GM18858 (cell line): ENCODE data around the gene PIK3R5.
"Not testable (repeated sequence)": the region's sequence is repeated elsewhere in the genome, so short reads cannot be mapped to it uniquely, and the experiment has no call there.

Experiments used
- ATAC-seq: cut with Tn5 transposase; IDR thresholded peaks from one replicate; pipeline ENCODE4 v1.9.1; 2021; ENCODE audit not compliant: unreplicated experiment

PIK3R5 gene

DNA sequence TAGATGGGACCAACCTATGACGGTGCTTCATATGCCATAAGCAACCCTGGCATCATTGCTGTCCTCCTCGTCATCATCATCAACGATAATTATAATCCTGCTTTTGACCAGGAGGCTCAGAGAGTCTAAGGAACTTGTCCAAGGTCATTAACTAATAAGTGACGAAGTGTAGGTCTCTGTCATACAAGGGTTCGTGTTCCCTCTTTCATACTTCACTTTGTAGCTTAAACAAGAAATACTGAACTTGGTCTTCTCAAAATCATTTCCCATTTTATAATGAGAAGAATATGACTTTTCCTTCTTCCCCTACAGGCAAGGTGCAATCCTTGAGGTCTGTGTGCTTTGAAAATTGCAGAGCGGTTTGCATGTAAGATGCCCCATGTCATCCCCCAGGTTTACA lies 66.9 kb downstream of the PIK3R5 start:
- no peak for ATAC-seq

DNA sequence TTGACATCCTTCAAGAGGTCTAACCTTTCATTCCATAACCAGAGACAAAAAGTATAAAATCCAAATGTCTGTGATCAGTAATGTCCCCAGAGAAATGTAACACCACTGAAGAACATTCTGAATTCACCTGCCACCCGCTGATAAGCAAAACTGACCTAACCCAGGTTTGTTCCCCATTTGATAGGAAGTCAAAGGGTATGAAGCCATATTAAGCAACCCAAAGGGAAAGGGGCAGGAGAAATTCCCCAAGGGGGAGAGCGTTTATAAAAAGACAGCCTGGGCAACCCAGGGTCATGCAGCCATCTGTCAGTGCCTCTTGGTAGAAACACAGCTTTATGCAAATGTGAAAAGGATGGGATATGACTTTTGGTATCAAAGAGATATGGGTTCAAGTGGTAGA lies 67.4 kb downstream of the PIK3R5 start:
- ATAC-seq = no peak

DNA sequence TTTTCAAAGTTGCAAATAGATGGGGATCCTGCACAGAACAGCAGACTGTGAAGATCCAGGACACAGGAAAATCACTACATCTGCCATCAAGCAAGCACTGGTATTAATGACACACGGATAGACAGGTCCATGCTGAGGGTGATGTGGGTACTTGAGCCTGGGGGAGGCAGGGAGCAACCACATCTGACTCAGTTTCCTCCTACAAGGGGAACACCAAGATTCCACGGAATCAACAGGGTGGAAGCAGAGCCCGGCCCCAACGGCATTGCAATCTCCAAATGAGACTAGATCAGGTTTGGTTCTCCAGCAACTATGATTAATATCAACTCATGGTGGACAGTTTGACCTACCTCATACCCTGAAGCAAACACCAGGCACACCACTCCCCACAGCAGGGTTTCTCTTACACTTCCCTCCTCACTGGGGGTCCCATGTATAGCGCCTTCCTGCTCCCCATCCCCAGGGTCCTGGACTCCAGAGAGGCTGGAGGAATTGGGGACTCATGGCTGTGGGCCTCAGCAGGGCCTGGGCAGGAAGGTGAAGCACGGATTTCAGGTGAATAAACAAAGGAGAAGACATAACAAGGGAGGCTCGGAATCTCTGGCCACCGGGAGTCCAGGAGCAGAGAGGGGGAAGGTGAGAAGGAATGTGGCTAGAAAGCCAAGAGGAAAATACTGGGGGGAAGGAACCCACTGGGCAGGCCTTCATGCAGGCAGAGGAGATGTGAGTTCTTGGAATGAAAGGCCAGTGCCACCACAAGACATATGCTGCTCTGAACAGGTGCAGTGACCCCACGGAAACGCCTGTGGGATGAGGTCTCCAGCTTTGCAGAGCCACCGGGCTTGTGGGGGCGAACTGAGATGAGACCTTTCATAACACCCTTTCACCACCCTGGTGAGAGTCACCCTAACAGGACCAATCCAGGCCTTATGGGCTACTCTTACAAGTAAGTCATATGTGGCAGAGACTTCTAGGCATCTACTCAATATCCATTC lies 68.6 kb downstream of the PIK3R5 start:
- ATAC-seq = no peak

DNA sequence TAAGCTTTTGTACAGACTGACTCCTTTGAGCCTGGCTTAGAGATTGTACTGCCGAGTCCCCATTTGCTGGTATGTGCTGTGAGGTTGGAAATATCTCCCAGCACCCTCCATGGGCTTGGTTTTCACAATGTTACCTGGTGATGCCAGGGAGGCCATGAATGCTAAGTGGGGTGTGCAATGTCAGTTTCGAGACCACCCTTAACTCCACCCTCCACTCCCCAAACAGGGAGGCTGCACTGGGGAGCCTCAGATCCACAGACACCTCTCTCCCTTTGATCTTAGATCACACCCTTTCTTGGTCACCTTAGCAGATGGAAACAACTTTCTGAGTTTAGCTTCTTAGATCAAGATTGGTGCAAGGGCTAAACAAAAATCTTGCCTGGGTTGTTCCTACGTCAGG lies 69.4 kb downstream of the PIK3R5 start:
- ATAC-seq = no peak

DNA sequence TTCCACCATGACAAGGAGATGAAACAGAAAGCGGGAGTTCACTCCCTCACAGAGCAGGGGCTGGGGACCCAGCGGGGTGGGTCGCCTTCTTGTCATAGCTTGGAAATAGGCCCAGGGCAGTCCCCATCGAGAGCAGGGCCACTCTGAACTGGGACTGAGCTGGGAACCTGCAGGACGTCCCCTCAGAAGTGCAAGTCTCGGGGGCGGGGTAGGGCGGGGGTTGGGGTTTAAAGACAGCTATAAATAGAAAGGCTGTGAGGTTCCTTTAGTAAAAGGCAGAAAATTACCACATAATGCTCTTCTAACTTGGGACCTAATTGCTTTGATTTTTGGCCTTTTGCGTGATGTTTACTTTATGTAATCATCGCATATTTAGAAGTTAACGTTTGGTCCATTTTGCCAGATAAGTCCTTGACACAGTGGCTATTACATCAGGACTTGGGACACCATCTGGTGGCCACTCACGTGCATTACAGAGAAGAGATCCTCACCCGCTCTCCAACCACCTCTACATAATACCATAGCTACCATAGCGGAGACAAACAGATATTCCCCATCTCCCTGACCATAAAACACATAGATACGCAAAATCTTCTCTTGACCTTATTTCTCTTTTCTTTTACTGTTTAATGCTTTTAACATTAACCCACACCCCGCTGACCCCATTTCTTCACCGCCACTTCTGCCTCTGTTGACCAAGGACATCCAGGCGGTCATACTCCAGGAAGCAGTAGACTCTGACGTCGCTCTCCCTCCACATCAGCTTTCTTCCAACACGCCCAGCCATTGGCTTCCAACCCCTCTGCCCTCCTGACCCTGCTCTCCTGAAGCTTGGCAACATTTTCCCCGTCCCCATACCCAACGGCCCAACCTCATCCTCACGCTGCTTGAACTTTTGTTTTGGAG lies 70.6 kb downstream of the PIK3R5 start:
- no peak for ATAC-seq

DNA sequence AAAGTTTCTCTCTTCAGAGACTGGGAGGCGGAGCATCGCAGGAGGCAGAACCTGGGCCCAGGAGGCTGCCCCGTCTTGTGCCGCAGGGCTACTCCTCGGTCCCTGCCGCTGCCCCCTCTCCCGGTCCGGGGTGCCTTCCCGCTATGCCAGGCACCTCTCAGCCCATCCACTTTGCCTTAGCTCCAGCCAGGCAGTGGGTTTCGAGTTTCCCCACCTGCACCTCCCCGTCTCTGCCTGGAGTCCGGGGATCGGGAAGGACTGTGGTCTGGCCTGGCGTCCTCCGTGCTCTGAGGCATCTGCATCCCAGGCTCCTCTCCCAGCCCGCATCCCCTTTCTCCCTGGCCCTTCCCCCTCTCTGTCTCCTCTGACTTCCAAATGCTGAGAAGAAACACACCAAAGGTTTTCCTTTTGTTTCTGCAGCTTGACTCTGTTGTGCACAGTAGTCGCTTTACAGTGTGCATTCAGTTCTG lies 71.3 kb downstream of the PIK3R5 start:
- ATAC-seq = no peak

DNA sequence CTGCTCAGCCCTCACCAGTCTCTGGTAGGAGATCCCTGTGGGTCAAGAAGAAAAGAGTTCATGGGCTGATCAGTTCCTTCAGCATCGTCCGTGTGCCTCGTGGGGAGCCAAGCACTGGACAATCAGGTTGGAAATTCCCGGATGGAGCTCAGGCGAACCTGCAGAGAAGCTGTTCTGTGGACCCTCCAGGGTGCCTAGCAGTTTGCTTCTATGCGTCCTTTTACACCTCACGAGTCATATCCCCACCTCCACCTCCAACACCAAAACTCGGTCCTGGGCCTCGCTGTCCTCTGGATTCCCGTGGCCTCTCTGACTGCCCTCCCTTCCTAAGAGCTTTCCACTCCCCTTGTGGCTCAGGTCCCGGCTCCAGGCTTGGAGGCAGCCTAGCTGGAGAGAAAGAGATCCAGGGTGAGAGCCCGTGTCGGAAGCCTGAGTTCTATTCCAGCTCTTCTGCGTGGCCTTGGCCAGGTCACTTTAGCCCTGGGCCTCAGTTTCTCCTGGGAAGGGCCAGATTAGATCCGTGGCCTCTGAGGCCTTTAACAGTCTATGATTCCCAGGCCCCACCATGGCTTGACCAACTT lies 71.8 kb downstream of the PIK3R5 start:
- no peak for ATAC-seq

DNA sequence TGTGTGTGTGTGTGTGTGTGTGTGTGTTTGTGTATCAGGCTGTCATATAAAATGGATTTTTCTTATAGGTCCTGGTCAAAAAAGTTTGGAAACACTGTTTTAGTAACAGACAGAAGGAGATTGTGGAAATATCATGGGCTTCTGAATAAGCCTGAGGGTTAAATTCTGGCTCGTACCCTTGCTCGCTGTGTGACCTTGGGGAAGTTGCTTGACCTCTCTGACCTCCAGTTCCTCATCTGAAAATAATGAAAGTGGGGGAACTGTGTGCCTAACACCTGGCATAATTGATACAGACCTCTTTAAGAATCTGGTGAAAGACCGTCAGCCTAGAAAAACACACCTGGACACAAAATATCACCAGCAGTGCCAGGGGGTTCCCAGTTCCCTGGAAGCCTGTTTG lies 72.4 kb downstream of the PIK3R5 start:
- no peak for ATAC-seq

DNA sequence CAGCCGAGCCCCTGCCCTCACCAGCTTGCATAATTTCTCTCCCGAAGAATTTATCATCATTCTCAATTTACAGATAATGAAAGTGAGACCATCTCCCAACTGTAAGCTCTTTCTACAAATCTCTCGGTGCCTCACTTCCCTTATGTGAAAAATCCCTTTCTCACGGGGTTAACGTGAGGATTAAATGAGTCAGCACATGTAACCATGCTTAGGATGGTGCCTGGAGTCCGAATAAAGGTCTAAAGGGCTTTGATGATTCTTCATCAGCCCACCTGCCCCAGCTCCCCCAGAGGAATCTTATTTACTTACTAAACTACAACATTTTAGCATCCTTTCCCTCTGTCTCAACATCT lies 73.2 kb downstream of the PIK3R5 start:
- no peak for ATAC-seq

DNA sequence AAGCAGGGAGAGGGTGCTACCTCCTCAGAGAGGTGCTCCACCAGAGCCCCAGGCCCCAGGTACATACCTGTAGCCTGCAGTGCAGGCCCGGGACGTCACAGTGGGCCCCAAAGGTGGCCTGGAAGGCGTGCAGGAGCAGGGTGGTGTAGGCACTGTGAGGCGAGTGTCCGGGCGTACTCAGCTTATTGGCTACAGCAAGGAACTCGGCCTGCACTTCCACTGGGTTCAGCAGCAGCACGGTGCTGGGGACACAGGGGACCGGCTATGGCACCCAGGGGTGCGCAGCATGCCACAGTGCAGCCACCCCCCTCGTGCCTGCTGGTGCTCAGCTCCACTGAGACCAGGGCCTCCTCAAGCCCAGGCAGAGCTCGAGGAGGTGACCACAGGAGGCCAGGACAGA lies 74.8 kb downstream of the PIK3R5 start:
- no peak for ATAC-seq

DNA sequence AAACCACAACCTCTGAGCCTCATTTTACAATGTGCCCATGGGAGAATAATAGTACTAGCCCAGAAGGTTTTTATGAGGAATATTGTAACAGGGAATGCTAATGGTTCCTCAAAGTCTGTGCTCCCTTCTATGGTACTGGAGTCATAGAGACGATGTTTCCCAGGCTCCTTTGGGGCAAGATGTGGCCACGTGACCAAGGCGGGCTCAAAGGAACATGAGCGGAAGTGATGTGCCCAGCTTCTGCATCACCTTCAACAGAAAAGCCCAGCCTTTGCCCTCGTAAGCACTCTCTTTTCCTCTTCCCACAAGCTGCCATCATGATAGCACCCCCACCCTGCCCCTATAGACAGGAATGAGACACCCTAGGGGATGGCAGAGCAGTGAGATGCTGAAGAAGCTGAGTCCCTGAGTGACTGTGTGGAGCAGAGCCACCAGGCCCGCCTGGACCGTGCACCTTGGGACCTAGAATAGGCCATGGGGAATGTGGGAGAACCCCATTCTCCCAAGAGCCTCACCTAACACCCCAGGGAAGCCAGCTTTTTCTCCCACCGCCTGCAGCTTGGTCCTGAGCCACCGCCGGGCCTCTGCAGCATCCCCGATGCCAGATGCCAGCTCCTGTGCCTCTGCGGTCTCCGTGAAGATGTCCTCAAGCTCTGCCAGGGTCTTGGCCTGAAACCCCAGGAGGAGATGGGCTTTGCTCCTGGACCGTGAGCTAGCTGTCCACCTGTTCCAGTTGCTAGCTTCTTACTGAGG lies 75.9 kb downstream of the PIK3R5 start:
- no peak for ATAC-seq

DNA sequence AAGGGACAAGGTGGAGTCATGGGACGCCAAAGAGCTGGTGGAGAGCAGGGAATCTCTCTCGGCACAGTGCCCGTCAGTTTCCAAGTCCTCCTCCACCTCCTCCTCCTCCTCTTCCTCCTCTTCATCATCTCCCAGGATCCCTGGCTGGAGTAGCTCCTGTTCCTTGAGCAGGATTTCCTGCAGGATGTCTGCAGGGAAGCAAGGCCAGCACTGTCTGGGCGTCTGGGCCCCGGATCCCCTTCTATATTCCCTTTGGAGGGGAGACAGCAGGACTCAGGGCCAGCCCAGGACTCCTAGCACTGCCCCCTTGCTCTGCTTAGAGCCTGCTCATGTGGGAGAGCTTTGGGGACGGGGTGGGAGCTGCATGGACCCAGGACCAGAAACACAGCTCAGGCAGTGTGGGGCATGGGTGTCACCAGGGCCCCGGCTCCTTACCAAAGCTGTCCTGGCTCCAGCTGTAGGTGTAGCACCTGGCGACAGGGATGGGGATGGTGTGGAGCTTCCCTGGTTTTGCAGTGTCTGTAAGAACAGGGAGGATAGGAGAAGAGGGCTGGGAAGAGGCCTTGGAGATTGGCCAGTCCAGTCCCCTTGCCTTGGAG lies 76.7 kb downstream of the PIK3R5 start:
- no peak for ATAC-seq

DNA sequence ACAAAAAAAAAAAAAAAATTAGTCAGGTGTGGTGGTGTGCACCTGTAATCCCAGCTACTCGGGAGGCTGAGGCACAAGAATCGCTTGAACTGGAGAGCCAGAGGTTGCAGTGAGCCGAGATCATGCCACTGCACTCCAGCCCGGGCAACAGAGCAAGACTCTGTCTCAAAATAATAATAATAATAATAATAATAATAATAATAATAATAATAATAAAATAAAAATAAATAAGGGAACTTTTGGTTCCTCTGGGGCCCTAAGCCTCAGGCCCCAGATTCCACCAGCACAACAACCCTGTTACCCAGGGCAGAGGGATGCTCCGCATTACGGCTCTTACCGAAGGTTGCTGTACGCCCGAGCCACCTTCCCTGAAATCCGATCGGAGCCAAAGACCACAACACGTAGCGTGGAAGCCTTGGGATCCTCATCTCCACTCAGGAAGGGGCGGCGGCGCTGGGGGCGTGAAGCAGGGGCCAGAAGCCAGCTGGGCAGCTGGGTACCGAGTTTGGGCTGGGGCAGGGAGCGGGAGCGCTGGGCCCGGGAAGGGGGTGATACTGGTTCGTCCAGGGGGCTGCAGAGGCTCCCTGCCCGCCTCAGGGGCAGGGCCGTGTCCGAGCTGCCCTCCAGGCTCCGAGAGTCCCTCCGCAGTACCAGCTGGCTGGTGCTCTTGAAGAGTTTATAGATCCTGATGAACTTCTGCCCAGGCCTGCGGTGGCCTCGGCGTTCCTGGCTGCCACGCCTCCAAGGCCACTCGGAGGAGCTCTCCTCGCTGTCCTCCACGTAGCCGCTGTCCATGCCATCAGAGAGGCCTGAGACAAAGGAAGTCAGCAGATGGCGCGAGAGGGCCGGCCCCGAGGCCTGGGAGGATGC lies 77.4 kb downstream of the PIK3R5 start:
- ATAC-seq = no peak

DNA sequence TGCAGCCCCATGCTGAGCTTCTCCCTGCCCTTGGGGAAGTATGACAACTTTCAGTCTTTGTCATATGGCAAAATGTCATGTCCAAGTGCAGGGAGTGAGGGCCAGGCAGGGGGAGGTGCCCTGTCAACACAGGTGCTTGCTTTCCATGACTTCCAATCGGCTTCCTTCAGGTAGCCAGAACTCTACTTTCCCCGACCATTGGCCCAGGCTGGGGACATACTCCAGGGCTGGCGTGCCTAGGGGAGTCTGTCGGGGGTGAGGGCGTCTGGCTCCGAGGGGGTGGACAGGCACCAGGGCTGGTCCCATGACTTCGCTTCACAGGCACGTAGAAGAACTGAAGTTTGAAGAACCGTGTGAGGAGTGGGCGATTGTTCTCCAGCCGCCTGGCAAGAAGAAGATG lies 78.2 kb downstream of the PIK3R5 start:
- ATAC-seq = no peak

DNA sequence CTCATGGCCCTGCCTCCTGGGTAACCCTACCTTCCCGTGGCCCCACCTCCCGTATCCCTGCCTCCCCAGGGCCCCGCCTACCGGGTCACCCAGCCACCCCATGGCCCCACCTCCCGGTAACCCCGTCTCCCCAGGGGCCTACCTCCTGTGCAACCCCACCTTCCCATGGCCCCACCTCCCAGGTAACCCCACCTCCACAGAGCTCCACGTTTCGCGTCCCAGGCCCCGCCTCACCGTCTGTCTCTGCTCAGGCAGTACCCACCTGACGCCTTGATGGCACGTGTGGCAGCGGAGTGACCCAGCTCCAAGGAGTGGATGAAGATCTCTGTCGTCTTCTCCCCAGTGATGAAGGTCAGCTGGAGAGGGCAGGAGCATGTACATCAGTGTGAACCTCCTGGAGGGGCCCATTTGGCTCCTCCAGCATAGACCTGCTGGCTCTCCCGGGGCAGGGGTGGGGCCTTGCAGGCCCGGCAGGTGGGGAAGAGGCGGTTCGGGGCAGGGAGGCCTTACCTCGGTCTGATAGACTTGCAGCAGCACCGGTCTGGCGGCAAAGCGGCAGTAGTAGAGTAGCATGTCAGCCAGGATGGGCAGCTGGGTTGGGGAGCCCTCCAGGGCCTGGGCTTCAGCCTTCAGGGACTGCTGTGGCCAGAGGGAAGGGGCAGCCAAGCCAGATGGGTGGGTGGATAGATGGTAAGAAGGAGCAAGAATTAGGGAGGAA lies 79.4 kb downstream of the PIK3R5 start:
- no peak for ATAC-seq

DNA sequence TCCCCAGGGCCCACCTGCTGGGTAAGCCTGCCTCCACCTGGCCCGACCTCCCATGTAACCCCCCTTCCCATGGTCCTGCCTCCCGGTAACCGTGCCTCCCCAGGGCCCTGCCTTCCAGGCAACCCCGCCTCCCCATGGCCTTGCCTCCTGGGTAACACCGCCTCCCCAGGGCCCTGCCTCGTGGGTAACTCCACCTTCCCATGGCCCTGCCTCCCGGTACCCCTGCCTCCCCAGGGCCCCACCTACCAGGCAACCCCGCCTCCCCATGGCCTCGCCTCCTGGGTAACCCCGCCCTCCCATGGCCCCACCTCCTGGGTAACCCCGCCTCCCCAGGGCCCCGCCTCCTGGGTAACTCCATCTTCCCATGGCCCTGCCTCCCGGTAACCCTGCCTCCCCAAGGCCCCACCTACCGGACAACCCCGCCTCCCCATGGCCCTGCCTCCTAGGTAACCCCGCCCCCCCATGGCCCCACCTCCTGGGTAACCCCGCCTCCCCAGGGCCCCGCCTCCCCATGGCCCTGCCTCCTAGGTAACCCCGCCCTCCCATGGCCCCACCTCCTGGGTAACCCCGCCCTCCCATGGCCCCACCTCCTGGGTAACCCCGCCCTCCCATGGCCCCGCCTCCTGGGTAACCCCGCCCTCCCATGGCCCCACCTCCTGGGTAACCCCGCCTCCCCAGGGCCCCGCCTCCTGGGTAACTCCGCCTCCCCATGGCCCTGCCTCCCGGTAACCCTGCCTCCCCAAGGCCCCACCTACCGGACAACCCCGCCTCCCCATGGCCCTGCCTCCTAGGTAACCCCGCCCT lies 80.1 kb downstream of the PIK3R5 start:
- ATAC-seq = not testable (repeated sequence)

DNA sequence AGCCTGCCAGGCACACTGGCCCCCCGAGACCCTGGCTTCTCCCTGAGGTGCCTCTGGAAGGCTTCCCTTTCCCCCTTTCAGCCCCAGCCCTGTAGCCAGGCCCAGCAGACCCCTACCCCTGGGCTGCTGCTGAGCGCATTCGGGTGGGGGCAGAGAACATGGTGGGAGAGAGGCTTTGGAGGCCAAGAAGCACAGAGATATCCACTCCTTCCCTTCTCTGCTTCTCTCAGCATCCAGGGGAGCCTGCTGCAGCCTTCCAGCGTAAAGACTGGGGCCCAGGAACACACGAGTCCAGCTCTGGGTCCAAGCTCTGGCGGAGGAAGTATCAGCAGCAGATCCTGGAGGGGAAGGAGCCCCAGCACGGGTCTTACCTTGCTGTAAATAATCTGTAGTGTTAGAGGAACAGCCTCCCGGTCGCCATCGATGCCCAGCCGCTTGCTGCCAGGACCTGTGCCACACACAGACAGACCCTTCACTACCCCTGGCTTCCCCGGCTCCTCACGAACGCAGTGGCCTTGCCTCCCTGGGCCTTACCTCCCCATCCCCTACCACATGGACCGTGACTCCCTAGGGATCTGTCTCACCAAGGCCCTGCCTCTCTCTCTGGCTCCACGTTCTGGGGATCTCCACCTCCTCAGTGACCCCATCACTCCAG lies 81.0 kb downstream of the PIK3R5 start:
- no peak for ATAC-seq
